NCI-H1417 (cell line): ENCODE results near the gene IGF2.

ENCODE experiments used
- DNase-seq, 3 experiments: peaks; one replicate each; lab custom pipeline; 2025; lab: John Stamatoyannopoulos, UW

Gene IGF2

GRCh38 chr11:2139123-2139521, at the start of gene IGF2:
IGF2 (minus strand) TSS chr11:2139389; CDS start chr11:2135523, 3,866 bp downstream.
- peak in 2 of 3 experiments; percentile 67 to 73 for DNase-seq

GRCh38 chr11:2188745-2189144, 49.6 kb upstream of the IGF2 start:
- DNase-seq, result peak in 1 of 3 experiments; percentile 23

GRCh38 chr11:2187280-2187707, 48.1 kb upstream of the IGF2 start:
- DNase-seq, result no peak

GRCh38 chr11:2186669-2187279, 47.6 kb upstream of the IGF2 start:
- peak in 2 of 3 experiments; percentile 82 to 93 for DNase-seq

- DNase-seq, result peak in 1 of 3 experiments; percentile 24
Observed at GRCh38 chr11:2185324-2186085, 46.3 kb upstream of the IGF2 start.

- DNase-seq, result no peak
Observed at GRCh38 chr11:2182692-2183474, 43.7 kb upstream of the IGF2 start.

- no peak for DNase-seq
Observed at GRCh38 chr11:2182075-2182474, 42.9 kb upstream of the IGF2 start.

GRCh38 chr11:2180789-2181370, 41.7 kb upstream of the IGF2 start:
- no peak for DNase-seq

GRCh38 chr11:2180347-2180746, 41.2 kb upstream of the IGF2 start:
- DNase-seq, result no peak

- no peak for DNase-seq
Observed at GRCh38 chr11:2179516-2179915, 40.3 kb upstream of the IGF2 start.

GRCh38 chr11:2178906-2179494, 39.8 kb upstream of the IGF2 start:
- peak in 2 of 3 experiments; percentile 79 to 91 for DNase-seq

GRCh38 chr11:2178055-2178773, 39.0 kb upstream of the IGF2 start:
- DNase-seq, result peak in 1 of 3 experiments; percentile 50

- DNase-seq, result peak in 1 of 3 experiments; percentile 34
Observed at GRCh38 chr11:2177076-2177475, 37.9 kb upstream of the IGF2 start.

- no peak for DNase-seq
Observed at GRCh38 chr11:2176389-2176900, 37.3 kb upstream of the IGF2 start.

- peak in 1 of 3 experiments; percentile 16 for DNase-seq
Observed at GRCh38 chr11:2175659-2176058, 36.5 kb upstream of the IGF2 start.

GRCh38 chr11:2174361-2174760, 35.2 kb upstream of the IGF2 start:
- no peak for DNase-seq

- DNase-seq, result no peak
Observed at GRCh38 chr11:2173761-2174160, 34.6 kb upstream of the IGF2 start.

GRCh38 chr11:2173150-2173693, 34.0 kb upstream of the IGF2 start:
- no peak for DNase-seq

- no peak for DNase-seq
Observed at GRCh38 chr11:2172676-2173075, 33.5 kb upstream of the IGF2 start.

GRCh38 chr11:2171591-2172003, 32.4 kb upstream of the IGF2 start, which contains the start of gene TH:
TH (minus strand) TSS chr11:2171815; CDS start chr11:2171786, 29 bp downstream.
- no peak for DNase-seq
